Measurements from ENCODE around the gene CR1. TPM values are rescaled to one million over a fixed set of nuclear protein-coding genes. Genes with fewer than 3 reads are reported as not detected.

CR1 gene
- total and polyA plus RNA-seq, 9 of the 15 experiments (the other 6 are each of a cell fraction or from before 2014, with no cell fraction given) = 0.07 to 0.47 (median 0.18) TPM

- H3K27ac ChIP-seq (ENCODE audit: extremely low read depth, low read depth, low read length) = no peak overlapping the region
- FAIRE-seq (no peak), DNase-seq (ENCODE audit: extremely low read depth in 1 of 4, low spot score in 3 of 4) (no peak), ATAC-seq (no peak)
- no peaks in the 10 kb centered on the region for H3K4me1 ChIP-seq (replicated peaks in 1 of 2; ENCODE audit: control insufficient read depth in 2 of 2, insufficient read depth in 2 of 2, low read length in 2 of 2)
- no peak overlapping the region for H3K4me3 ChIP-seq
- no TSS peak for BruUV-seq (replicated peaks)
- no peaks in the 10 kb centered on the region for H3K79me2 ChIP-seq (ENCODE audit: control insufficient read depth, insufficient read depth, low read length)
- ChIA-PET POLR2A (interaction anchor here (2.6 kb wide), 1 partner anchor 9 kb away, joined by 8 read pairs; no protein-coding TSS in a partner anchor), CTCF (ENCODE audit: low intra/inter-chr PET ratio) (no interaction called here)
- no peaks in the 10 kb centered on the region for H3K9me1 ChIP-seq (ENCODE audit: control insufficient read depth, insufficient read depth, low read length)
- H3K9ac ChIP-seq (ENCODE audit: insufficient read depth in 1 of 2, low read depth in 2 of 2, low read length in 2 of 2) = no peak overlapping the region
- H4K20me1 ChIP-seq (replicated peaks; ENCODE audit: control insufficient read depth, insufficient read depth, low read length) = no peaks in the 10 kb centered on the region
- 0 out of 2 replicates have a peak, but pooled peaks cover 2% of the 10 kb centered on the region for H3K9me3 ChIP-seq (replicated peaks; ENCODE audit: control insufficient read depth, insufficient read depth, low read depth, low read length)
- H3K4me2 ChIP-seq (ENCODE audit: insufficient read depth, low read length) = no peak overlapping the region
- WGBS (ENCODE audit: insufficient coverage, low coverage, missing lambda C conversion rate) = 24% methylated on average over 1 of the region's 1 CpG
- no peaks in the 10 kb centered on the region for H3K36me3 ChIP-seq (ENCODE audit: control insufficient read depth, insufficient read depth, low read length)
- H2AFZ ChIP-seq (ENCODE audit: low read depth, low read length) = no peak overlapping the region
- no peaks in the 10 kb centered on the region for H3K27me3 ChIP-seq (ENCODE audit: control insufficient read depth in 2 of 2, insufficient read depth in 2 of 2, low read length in 2 of 2)
- intact Hi-C loops (cut with micrococcal nuclease) = no loop called here
- in situ Hi-C loops (cut with MboI) = loop anchor here (5.0 to 25.0 kb wide), 2 partner anchors 42 to 898 kb away; partner anchors contain the start of gene EIF2D
- TF ChIP-seq CHD7 (IDR thresholded peaks at IDR 0.05; ENCODE audit: low read depth, low read length) (no peak), SIN3A (IDR thresholded peaks at IDR 0.05; ENCODE audit: borderline replicate concordance in 2 of 2, control insufficient read depth in 1 of 2, low read depth in 2 of 2, low read length in 2 of 2) (no peak), CHAMP1 (IDR thresholded peaks at IDR 0.05) (no peak), HMGXB4 (CRISPR knock-in tag; IDR thresholded peaks at IDR 0.05) (no peak)
Observed at GRCh38 chr1:207510444-207510843, 14.5 kb downstream of the CR1 start.
